Measurements from ENCODE around the gene JMJD4. TPM values are rescaled to one million over a fixed set of nuclear protein-coding genes. Genes with fewer than 3 reads are reported as not detected.

JMJD4 gene, protein sequence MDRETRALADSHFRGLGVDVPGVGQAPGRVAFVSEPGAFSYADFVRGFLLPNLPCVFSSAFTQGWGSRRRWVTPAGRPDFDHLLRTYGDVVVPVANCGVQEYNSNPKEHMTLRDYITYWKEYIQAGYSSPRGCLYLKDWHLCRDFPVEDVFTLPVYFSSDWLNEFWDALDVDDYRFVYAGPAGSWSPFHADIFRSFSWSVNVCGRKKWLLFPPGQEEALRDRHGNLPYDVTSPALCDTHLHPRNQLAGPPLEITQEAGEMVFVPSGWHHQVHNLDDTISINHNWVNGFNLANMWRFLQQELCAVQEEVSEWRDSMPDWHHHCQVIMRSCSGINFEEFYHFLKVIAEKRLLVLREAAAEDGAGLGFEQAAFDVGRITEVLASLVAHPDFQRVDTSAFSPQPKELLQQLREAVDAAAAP
- total RNA-seq = 10 to 100 TPM; 42.2 to 49.0 (median 45.4) TPM

DNA sequence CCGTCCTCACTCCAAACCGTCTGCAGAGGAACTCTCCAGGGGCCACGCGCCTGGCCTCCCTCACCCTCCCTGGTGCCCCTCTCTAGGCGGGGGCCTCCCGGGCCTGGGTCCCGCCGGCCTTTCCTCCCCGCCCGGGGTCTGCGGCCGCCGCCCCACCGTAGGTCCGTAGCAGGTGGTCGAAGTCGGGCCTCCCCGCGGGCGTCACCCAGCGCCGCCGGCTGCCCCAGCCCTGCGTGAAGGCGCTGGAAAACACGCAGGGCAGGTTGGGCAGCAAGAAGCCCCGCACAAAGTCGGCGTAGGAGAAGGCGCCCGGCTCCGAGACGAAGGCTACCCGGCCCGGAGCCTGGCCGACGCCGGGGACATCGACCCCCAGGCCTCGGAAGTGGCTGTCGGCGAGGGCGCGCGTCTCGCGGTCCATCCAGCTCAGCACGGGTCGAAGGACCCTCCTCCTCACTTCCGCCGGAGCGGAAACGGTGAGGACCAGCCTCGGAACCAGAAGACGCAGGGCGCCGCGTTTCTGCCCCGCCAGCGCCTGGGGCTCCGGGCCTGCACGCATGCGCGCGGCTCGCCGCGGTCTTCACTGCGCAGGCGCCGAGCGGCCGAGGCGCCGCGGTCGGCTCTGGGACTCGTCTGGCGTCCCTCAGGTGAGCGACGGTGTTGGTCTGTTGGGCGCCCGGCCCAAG, at the start of gene JMJD4, which contains the start of gene SNAP47:
TSS of gene JMJD4 (minus strand) at position 447 of the 683 bp plus-strand sequence. CDS start at position 418, 29 bp downstream.
TSS of gene SNAP47 (plus strand) at position 580 of the 683 bp plus-strand sequence. CDS start 12,302 bp downstream, outside the sequence.
- Mint-ChIP-seq H3K4me3 (peak within 1 kb of the TSS; percentile 92), H3K27me3 (ENCODE audit: low read depth) (no peaks in the 10 kb centered on the region), H3K9me3 (no peaks in the 10 kb centered on the region), H3K36me3 (ENCODE audit: insufficient read depth) (peaks cover 5% of the 10 kb centered on the region), H3K4me1 (ENCODE audit: low read depth) (peaks cover 36% of the 10 kb centered on the region)
- DNase-seq (peak; percentile 91), ATAC-seq (peak; percentile 96 to 97)

DNA sequence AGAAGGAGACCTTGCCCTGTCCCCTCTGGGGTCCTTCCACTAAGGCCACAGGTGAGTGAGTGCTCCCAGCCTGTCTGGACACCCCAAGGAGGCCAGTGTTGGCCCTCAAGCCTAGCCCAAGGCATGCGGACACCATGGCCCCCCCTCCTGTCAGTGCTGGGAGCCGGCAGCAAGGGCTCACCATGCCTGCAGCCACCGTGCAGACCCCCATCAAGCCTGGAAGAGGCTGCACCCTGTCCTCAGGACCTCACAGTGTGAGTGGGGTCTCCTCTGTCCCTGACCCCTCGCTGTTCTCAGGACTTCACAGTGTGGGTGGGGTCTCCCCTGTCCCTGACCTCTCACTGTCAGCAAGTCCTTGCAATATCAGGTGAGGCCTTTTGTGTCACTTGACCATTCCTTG, 47.1 kb upstream of the JMJD4 start:
- H3K27me3 Mint-ChIP-seq (ENCODE audit: low read depth) = no peaks in the 10 kb centered on the region
- no peaks in the 10 kb centered on the region for H3K9me3 Mint-ChIP-seq
- ATAC-seq (no peak), DNase-seq (no peak)
- H3K36me3 Mint-ChIP-seq (ENCODE audit: insufficient read depth) = peaks cover 5% of the 10 kb centered on the region
- no peak overlapping the region for H3K4me3 Mint-ChIP-seq
- peaks cover 16% of the 10 kb centered on the region for H3K4me1 Mint-ChIP-seq (ENCODE audit: low read depth)

DNA sequence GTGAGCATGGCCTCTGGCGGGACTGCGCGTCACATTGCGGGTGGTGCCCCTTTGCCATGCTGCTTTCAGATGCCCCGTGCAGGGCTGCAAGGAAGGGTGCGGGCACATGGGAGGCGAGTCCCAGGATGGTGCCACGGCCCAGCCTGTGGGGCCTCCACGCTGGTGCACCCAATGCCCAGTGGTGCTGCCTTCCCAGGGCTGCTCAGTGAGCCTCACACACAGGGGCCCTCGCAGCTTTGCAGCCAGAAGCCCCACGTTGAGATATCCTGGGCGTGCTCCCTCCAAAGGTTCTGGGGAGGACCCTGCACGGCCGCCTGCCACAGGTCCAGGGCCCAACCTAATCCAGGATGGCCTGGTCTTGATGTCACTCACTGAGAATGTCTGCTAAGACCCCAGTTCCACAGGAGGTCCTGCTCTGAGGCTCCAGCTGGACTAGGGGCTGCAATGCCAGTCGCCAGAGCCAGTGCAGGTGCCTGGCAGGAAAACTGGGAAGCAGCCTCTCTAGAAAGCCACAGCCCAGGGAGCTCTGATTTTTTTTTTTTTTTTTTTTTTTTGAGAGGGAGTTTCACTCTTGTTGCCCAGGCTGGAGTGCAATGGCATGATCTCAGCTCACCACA, 46.3 kb upstream of the JMJD4 start:
- Mint-ChIP-seq H3K36me3 (ENCODE audit: insufficient read depth) (peaks cover 5% of the 10 kb centered on the region), H3K27me3 (ENCODE audit: low read depth) (no peaks in the 10 kb centered on the region), H3K4me3 (no peak overlapping the region), H3K9me3 (no peaks in the 10 kb centered on the region), H3K4me1 (ENCODE audit: low read depth) (peaks cover 10% of the 10 kb centered on the region)
- no peak for DNase-seq
- ATAC-seq = no peak

DNA sequence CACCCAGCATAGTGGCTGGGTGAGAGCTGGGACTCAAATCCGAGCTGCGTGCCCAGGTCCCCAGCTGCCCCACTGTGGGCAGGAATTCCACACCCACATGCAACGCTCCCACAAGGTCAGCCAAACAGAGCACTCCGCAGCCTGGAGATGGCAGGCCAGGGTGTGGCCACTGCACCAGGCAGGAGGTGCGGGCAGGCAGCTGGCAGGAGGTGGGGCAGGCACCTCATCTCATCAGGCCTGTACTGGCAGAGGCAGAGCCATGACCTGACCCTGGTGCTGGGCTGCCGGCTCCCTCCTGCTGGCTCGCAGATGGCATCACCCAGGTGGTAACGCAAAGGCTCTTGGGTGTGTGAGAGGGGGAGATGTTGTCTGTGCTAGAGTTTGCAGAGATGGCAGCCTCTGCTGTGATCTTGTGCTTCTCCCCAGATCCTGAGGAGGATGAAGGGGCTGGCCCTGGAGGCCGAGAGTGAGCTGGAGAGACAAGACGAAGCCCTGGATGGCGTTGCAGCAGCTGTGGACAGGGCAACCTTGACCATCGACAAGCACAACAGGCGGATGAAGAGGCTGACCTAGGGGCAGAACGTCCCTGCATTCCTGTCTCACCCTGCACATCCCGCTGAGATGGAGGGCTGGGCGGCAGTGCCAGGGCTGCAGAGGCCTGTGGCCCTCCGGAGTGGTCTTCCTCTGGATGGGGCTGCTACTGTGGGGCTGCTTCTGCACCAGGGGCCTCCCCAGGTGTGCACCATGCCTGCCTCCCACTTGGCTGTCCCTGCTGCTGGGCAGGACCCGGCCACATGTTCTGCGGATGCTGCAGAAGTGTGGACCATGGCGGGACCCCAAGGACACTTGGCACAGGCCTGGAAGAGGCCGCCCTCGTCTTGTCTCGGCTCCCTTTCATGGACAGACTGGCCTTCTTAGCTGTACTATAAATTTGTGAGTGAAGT, 45.3 kb upstream of the JMJD4 start:
- no peaks in the 10 kb centered on the region for H3K9me3 Mint-ChIP-seq
- H3K36me3 Mint-ChIP-seq (ENCODE audit: insufficient read depth) = peaks cover 5% of the 10 kb centered on the region
- H3K4me3 Mint-ChIP-seq = no peak overlapping the region
- DNase-seq (no peak), ATAC-seq (no peak)
- peaks cover under 1% of the 10 kb centered on the region for H3K4me1 Mint-ChIP-seq (ENCODE audit: low read depth)
- no peaks in the 10 kb centered on the region for H3K27me3 Mint-ChIP-seq (ENCODE audit: low read depth)

DNA sequence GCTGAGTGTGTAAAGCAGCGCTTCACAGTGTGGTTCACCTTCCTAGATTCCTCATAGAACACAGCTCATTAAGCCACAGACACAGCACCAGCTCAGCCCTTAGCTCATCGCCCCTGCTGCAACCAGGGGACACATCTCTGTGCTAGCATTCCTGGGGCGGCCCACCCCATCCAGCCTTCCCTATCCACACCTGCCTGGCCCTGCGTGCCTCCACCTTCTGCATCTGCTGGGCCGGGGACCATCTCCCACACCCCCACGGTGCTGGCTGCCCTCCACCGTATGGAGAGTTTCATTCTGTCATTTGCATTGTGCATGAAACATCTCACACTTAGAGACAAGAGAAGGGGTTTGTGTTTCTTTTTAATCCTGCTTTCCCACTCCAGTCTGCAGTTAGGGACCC, 44.6 kb upstream of the JMJD4 start:
- peaks cover 5% of the 10 kb centered on the region for H3K36me3 Mint-ChIP-seq (ENCODE audit: insufficient read depth)

DNA sequence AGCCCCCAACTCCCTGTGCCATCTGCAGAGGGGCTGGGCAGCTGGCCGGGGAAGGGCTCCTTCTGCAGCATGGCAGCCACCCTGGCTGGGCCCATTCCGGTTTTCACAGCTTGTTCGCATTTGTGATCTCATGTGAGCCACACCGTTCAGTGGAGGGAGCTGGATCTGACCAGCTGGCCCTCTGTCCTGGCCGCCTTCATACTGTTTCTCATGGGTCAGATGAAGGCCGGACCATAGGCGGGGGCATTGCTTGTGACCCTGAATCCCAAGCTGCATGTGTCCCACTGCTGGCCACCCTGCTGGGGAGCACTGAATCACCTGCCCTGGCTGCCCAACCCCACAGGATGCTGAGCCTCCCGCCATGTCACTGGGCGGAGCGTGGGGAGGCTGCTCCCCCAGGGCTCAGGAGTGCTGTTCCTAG, 43.9 kb upstream of the JMJD4 start:
- Mint-ChIP-seq H3K36me3 (ENCODE audit: insufficient read depth) (peaks cover 4% of the 10 kb centered on the region), H3K27me3 (ENCODE audit: low read depth) (no peaks in the 10 kb centered on the region), H3K4me3 (no peak overlapping the region), H3K4me1 (ENCODE audit: low read depth) (peaks cover 8% of the 10 kb centered on the region), H3K9me3 (no peaks in the 10 kb centered on the region)
- DNase-seq = no peak
- ATAC-seq = no peak

More for the DNA sequence above, 44.6 kb upstream of the JMJD4 start:
- no peaks in the 10 kb centered on the region for H3K9me3 Mint-ChIP-seq
- no peak for ATAC-seq
- no peak for DNase-seq
- H3K4me1 Mint-ChIP-seq (ENCODE audit: low read depth) = peaks cover 1% of the 10 kb centered on the region
- H3K4me3 Mint-ChIP-seq = no peak overlapping the region
- no peaks in the 10 kb centered on the region for H3K27me3 Mint-ChIP-seq (ENCODE audit: low read depth)

DNA sequence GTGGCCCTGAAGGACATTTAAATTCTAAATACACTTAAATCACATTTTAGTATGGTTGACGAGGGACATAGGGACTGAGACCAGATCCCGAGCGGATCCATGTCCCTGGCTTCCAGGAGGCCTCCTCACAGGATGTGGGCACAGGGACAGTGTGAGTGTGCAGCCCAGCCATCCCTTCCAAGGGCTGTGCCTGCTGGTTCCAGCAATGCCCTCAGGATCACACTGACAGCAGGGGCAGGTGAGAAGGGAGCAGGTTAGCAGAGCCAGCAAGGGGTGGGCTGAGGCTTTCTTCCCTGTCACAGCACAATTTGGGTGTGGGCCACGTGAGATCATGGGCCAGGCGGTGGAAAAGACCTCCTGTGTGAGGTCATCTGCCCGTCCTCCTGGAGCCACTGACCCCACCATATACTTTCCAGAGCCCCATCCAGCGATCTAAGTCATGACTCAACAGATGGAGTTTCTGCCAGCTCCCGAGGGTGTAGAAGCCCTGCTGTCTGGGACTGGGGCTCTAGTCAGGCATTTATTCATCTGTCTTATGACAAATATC, 43.4 kb upstream of the JMJD4 start:
- H3K36me3 Mint-ChIP-seq (ENCODE audit: insufficient read depth) = peaks cover 4% of the 10 kb centered on the region
- no peak overlapping the region for H3K4me3 Mint-ChIP-seq
- no peaks in the 10 kb centered on the region for H3K27me3 Mint-ChIP-seq (ENCODE audit: low read depth)
- DNase-seq = no peak
- no peaks in the 10 kb centered on the region for H3K9me3 Mint-ChIP-seq
- no peak for ATAC-seq
- peaks cover 14% of the 10 kb centered on the region for H3K4me1 Mint-ChIP-seq (ENCODE audit: low read depth)

DNA sequence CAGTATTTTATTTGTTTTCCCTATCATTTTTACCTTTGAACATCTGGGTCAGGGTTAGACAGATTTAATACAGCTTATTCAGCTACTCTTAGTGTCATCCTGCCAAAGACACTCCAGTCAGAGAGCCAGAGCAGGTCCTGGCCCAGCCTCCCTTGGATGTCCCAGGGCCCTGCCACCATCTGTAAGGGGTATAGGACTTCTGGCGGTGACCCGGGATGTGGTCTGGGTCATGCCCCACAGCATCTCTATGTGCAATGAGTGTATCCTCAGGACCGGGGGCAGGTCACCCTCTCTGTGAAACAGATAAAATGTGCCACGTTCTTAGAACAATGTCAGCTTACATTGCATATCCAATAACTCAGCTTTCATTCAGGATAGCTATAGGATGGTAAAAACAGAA, 42.5 kb upstream of the JMJD4 start:
- H3K4me1 Mint-ChIP-seq (ENCODE audit: low read depth) = peaks cover 18% of the 10 kb centered on the region

DNA sequence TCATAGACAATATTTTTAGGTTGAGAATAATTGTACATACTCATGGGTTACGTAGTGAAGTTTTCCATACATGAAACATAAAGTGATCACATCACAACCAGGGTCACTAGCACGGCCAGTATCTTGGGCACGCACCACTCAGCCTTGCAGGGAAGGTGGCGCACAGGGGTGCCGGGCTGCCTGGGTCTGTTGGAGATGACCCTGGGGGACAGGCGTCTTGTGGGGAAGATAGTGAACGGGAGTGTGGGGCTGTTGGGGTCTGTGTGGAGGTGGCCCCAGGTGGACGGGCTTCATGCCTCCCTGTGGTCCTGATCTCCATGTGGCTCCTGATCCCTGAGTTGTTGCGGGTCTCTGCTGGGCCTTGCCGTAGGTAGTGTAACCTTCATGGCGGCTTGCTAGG, 42.1 kb upstream of the JMJD4 start:
- H3K4me1 Mint-ChIP-seq (ENCODE audit: low read depth) = peaks cover 22% of the 10 kb centered on the region
- ATAC-seq = no peak

More for the DNA sequence above, 42.5 kb upstream of the JMJD4 start:
- DNase-seq (no peak), ATAC-seq (no peak)
- H3K27me3 Mint-ChIP-seq (ENCODE audit: low read depth) = no peaks in the 10 kb centered on the region
- H3K4me3 Mint-ChIP-seq = no peak overlapping the region
- peaks cover 4% of the 10 kb centered on the region for H3K36me3 Mint-ChIP-seq (ENCODE audit: insufficient read depth)
- H3K9me3 Mint-ChIP-seq = no peaks in the 10 kb centered on the region

DNA sequence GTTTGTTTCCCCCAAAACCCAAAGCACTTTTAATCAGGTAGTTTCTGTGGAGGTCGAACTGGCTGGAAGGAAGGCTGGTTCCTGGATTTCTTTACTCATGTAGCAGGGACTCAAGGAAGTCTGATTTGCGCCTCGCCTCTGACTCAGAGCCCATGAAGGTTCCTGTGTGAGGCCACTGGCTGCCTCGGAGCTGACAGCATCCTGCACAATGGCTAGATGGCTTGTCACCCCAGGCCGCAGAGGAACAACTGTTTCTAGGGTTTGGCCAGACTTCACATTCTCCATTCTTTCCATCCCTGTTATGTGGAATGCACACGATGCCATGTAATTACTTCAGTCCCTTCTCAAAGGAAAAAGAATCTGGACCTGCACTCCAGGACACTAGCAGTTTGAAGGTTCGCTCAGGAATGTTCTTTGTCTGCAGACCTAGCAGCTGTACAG, 41.2 kb upstream of the JMJD4 start:
- Mint-ChIP-seq H3K9me3 (no peaks in the 10 kb centered on the region), H3K36me3 (ENCODE audit: insufficient read depth) (peaks cover 2% of the 10 kb centered on the region), H3K27me3 (ENCODE audit: low read depth) (no peaks in the 10 kb centered on the region), H3K4me3 (no peak overlapping the region), H3K4me1 (ENCODE audit: low read depth) (peaks cover 22% of the 10 kb centered on the region)
- DNase-seq (no peak), ATAC-seq (no peak)

More for the DNA sequence above, 42.1 kb upstream of the JMJD4 start:
- no peak overlapping the region for H3K4me3 Mint-ChIP-seq
- H3K27me3 Mint-ChIP-seq (ENCODE audit: low read depth) = no peaks in the 10 kb centered on the region
- H3K9me3 Mint-ChIP-seq = no peaks in the 10 kb centered on the region
- DNase-seq = no peak
- peaks cover 2% of the 10 kb centered on the region for H3K36me3 Mint-ChIP-seq (ENCODE audit: insufficient read depth)

DNA sequence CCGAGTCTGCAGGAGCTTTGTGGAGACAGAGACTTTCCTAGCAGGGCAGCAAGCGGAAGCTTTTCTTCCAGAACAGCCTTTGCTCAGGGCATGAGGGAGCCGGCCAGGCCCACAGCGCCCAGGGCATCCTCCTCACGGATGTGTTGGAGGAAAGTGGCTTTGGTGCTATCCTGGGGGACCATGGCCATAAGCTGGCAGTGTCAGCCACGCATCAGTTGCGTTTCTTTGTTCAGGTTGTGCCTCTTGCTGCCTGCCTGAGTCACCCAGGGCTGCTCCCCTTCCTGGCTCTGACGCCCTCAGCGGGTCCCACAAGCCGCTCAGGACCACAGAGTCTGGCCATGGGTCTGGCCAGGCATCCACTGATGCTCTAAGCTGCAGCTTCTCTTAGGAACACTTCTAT, 40.7 kb upstream of the JMJD4 start:
- Mint-ChIP-seq H3K36me3 (ENCODE audit: insufficient read depth) (peaks cover 2% of the 10 kb centered on the region), H3K4me1 (ENCODE audit: low read depth) (peaks cover 22% of the 10 kb centered on the region), H3K9me3 (no peaks in the 10 kb centered on the region), H3K27me3 (ENCODE audit: low read depth) (no peaks in the 10 kb centered on the region), H3K4me3 (no peak overlapping the region)
- DNase-seq (no peak), ATAC-seq (no peak)

DNA sequence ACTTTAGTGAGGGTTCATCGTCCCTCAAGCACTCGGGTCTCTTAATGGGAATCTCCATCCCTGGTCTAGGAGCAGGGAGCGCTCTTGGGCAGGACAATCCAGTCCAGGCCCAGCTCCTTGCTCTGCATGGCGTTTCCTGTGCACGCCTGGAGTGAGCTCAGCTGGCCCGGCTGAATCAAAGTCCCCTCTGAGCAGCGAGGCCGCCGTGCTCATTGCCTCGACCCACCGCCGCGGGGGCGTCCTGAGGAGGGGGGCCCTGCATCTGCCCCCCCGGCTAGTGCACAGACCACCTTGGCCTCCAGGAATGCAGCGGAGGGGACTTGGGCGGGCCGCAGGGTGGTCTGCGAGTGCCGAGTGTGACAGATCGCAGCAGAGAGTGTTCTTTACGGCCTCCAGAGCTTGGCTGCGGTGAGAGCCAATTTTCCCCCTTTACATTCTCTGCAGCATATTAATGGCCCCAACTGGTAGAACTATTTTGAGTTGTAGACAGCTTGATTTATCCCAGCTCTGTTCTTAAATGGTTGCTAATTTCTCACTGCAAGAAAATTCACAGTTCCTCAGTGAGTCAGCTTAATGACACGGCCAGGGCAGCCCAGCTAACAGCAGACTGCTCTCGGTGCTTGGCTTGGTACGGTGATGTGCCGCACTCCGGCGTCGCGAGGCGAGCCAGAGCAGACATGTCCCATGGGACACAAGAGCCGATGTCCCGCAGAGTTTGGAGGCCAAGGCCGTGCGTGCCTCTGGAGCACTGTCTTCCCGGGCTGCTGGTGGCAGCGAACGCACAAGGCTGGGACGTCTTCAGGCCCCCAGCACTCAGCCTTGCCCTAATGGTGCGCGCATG, 39.9 kb upstream of the JMJD4 start:
- H3K4me3 Mint-ChIP-seq = no peak overlapping the region
- ATAC-seq (no peak), DNase-seq (no peak)
- peaks cover 5% of the 10 kb centered on the region for H3K36me3 Mint-ChIP-seq (ENCODE audit: insufficient read depth)
- peaks cover 24% of the 10 kb centered on the region for H3K4me1 Mint-ChIP-seq (ENCODE audit: low read depth)
- no peaks in the 10 kb centered on the region for H3K9me3 Mint-ChIP-seq
- no peaks in the 10 kb centered on the region for H3K27me3 Mint-ChIP-seq (ENCODE audit: low read depth)
